Endothelial cell of umbilical vein (primary cell): ENCODE measurements around the gene MYMX. TPM values are rescaled to one million over a fixed set of nuclear protein-coding genes. Genes with fewer than 3 reads are reported as not detected.
A peak's percentile ranks its signal among the peaks of the same experiment; 100 is the strongest.

Experiments used
- BruUV-seq: library from RNA; stranded (reverse); fragments of 400-500 nt; replicated peaks from 2 replicates; lab custom pipeline; 2021; lab: Mats Ljungman, UMichigan
- CTCF ChIA-PET: fragments of 300-600, 350-600 bp; sonication (Branson Sonifier 250); formaldehyde crosslinking; loops from one replicate; lab custom pipeline; 2021; ENCODE audit warnings: antibody characterized with exemption, inconsistent platforms; lab: Charles Lee
- POLR2A ChIA-PET: fragments of 300-600, 350-600 bp; sonication (Branson Sonifier 250); formaldehyde crosslinking; loops from one replicate; lab custom pipeline; 2021; ENCODE audit warnings: antibody characterized with exemption, inconsistent platforms; lab: Charles Lee
- DNase-seq: peaks from one replicate; pipeline ENCODE4 v3.0.0-alpha.2; 2011; ENCODE audit warnings: low read depth, low spot score
- FAIRE-seq: peaks from 2 replicates; lab custom pipeline; 2011; peaks lifted over from hg19 to GRCh38; lab: Jason Lieb, UNC
- H2AFZ ChIP-seq: 2 replicates; pipeline ENCODE4 v1.6.0; 2012; ENCODE audit warnings: low read depth, low read length, control low read depth, inconsistent platforms
- H3K27ac ChIP-seq: 2 replicates; pipeline ENCODE4 v1.5.1; 2011; ENCODE audit warnings: low read depth, mild to moderate bottlenecking, control low read depth, low read length, moderate library complexity; ENCODE audit not compliant: insufficient read depth
- H3K27me3 ChIP-seq, 2 experiments: 2 replicates each; pipeline versions ENCODE4 v1.6.0 to v1.6.1; 2011; ENCODE audit warnings: low read length in 2 of 2, mixed read lengths in 1 of 2; ENCODE audit not compliant: control insufficient read depth in 2 of 2, insufficient read depth in 2 of 2
- H3K36me3 ChIP-seq, 2 experiments: 2 replicates in 1 of 2; 3 replicates in 1 of 2; pipeline ENCODE4 v1.5.1; 2011; ENCODE audit warnings: low read length in 2 of 2, mild to moderate bottlenecking in 1 of 2, moderate library complexity in 1 of 2; ENCODE audit not compliant: control insufficient read depth in 2 of 2, insufficient read depth in 2 of 2; ENCODE audit errors: extremely low read depth in 1 of 2
- H3K4me1 ChIP-seq: 3 replicates; pipeline ENCODE4 v1.5.1; 2011; ENCODE audit warnings: mild to moderate bottlenecking, low read length; ENCODE audit not compliant: control insufficient read depth, insufficient read depth; ENCODE audit errors: extremely low read depth
- H3K4me2 ChIP-seq: 2 replicates; pipeline ENCODE4 v1.6.1; 2011; ENCODE audit warnings: low read length, control low read depth, mixed read lengths; ENCODE audit not compliant: insufficient read depth
- H3K4me3 ChIP-seq, 3 experiments: fragments of 200-600 bp in 1 of 3; sonication (generic), shearing (Covaris generic) in 1 of 3; replicated peaks in 1 of 3; 2 replicates each; pipeline ENCODE4 v1.5.1; 2011 to 2016; ENCODE audit warnings: control low read depth in 3 of 3, low read length in 3 of 3, mild to moderate bottlenecking in 2 of 3, inconsistent platforms in 1 of 3, low read depth in 1 of 3, moderate library complexity in 1 of 3; ENCODE audit not compliant: insufficient read depth in 1 of 3
- H3K79me2 ChIP-seq: 2 replicates; pipeline ENCODE4 v1.6.0; 2012; ENCODE audit warnings: low read length, inconsistent platforms; ENCODE audit not compliant: control insufficient read depth, insufficient read depth
- H3K9ac ChIP-seq: replicated peaks from 2 replicates; pipeline ENCODE3; 2011; ENCODE audit warnings: low read length, control low read depth; ENCODE audit not compliant: insufficient read depth; ENCODE audit errors: extremely low read depth
- H3K9me1 ChIP-seq: replicated peaks from 3 replicates; pipeline ENCODE4 v1.6.0; 2011; ENCODE audit warnings: mild to moderate bottlenecking, low read length; ENCODE audit not compliant: control insufficient read depth, insufficient read depth; ENCODE audit errors: extremely low read depth
- H3K9me3 ChIP-seq: replicated peaks from 2 replicates; pipeline ENCODE4 v1.5.1; 2012; ENCODE audit warnings: low read length, inconsistent platforms; ENCODE audit not compliant: control insufficient read depth, insufficient read depth
- H4K20me1 ChIP-seq: replicated peaks from 2 replicates; pipeline ENCODE3; 2011; ENCODE audit warnings: mild to moderate bottlenecking, low read length; ENCODE audit not compliant: control insufficient read depth, insufficient read depth; ENCODE audit errors: extremely low read depth
- CTCF ChIP-seq, 2 donors: IDR thresholded peaks; 1 replicate in 1 of 2; 2 replicates in 1 of 2; pipeline ENCODE4 v1.5.1; 2011; ENCODE audit warnings: low read length in 2 of 2, mild to moderate bottlenecking in 2 of 2, moderate library complexity in 2 of 2, control low read depth in 1 of 2, inconsistent platforms in 1 of 2, low read depth in 1 of 2; ENCODE audit not compliant: insufficient read depth in 1 of 2; ENCODE audit errors: extremely low read depth in 1 of 2
- MYC ChIP-seq: IDR thresholded peaks from one replicate; pipeline ENCODE4 v1.6.1; 2011; ENCODE audit warnings: mild to moderate bottlenecking, low read depth, low read length
- dilution Hi-C: fragments of 300-500 bp; cut with MboI; formaldehyde crosslinking; loops from one replicate; pipeline ENCODE4 v1.15.0; 2019; ENCODE audit warnings: low sequenced_read_pairs; ENCODE audit not compliant: extremely low pct_ligation_motif_present
- intact Hi-C: fragments of 100-400 bp; cut with micrococcal nuclease; formaldehyde crosslinking; loops from one replicate; pipeline ENCODE4 v1.10.0; 2022
- polyA plus RNA-seq, 4 experiments: library from polyadenylated mRNA; depleted of rRNA in 3 of 4; stranded (reverse) in 3 of 4; unstranded in 1 of 4; fragments of >200 nt; gene quantifications; 2 replicates each; pipeline versions ENCODE4 v1.2.1 to v1.2.3, GENCODE V29; 2011 to 2012; ENCODE audit warnings: missing spikeins in 1 of 4
- total RNA-seq: library from RNA; stranded (reverse); gene quantifications from 2 replicates; pipeline ENCODE4 v1.2.3, GENCODE V29; 2021

MYMX gene
- total and polyA plus RNA-seq, 2 donors (not counting 3 experiments of a cell fraction or from before 2014, with no cell fraction given), result 0.18 TPM; not detected in 1

GRCh38 chr6:44222486-44223318 lies 6.0 kb downstream of the MYMX start:
- POLR2A ChIA-PET, result interaction anchor here (1.0 to 5.3 kb wide), 2 partner anchors 24 to 46 kb away, joined by 3 to 34 read pairs; partner anchors contain the start of gene HSP90AB1
- DNase-seq (peak; percentile 61), FAIRE-seq (peak; percentile 44)
- no peaks in the 10 kb centered on the region for H3K27me3 ChIP-seq
- H3K4me3 ChIP-seq, result peak overlapping the region; percentile 32 to 64 (median 56)
- intact Hi-C loops, result loop anchor here (1.0 kb wide), 1 partner anchor 117 kb away; no protein-coding TSS in a partner anchor
- no peak for TF ChIP-seq MYC
- no peak for TF ChIP-seq CTCF (IDR thresholded peaks at IDR 0.05; ENCODE audit: extremely low read depth in 1 of 2, insufficient read depth in 1 of 2, low read depth in 1 of 2, low read length in 2 of 2)
- BruUV-seq, result no TSS peak
- CTCF ChIA-PET, result interaction anchor here (1.0 to 9.2 kb wide), 13 partner anchors 12 to 126 kb away, joined by 3 to 91 read pairs (median 7); partner anchors contain the start of gene HSP90AB1
- H3K36me3 ChIP-seq, result no peaks in the 10 kb centered on the region
- H3K9me1 ChIP-seq, result no peaks in the 10 kb centered on the region
- dilution Hi-C loops, result no loop called here
- peaks cover 64% of the 10 kb centered on the region for H3K4me1 ChIP-seq
- peaks cover 67% of the 10 kb centered on the region for H3K79me2 ChIP-seq
- H2AFZ ChIP-seq, result no peak overlapping the region
- H4K20me1 ChIP-seq, result no peaks in the 10 kb centered on the region
- H3K9me3 ChIP-seq, result no peaks in the 10 kb centered on the region
- peak overlapping the region; percentile 59 for H3K9ac ChIP-seq
- H3K27ac ChIP-seq, result peak overlapping the region; percentile 97
- peak overlapping the region; percentile 86 for H3K4me2 ChIP-seq
